NCI-H1105 (cell line): ENCODE measurements around the gene SH3TC1.

Source experiments
- DNase-seq: peaks from one replicate; lab custom pipeline; 2025; lab: John Stamatoyannopoulos, UW

Gene SH3TC1

DNA sequence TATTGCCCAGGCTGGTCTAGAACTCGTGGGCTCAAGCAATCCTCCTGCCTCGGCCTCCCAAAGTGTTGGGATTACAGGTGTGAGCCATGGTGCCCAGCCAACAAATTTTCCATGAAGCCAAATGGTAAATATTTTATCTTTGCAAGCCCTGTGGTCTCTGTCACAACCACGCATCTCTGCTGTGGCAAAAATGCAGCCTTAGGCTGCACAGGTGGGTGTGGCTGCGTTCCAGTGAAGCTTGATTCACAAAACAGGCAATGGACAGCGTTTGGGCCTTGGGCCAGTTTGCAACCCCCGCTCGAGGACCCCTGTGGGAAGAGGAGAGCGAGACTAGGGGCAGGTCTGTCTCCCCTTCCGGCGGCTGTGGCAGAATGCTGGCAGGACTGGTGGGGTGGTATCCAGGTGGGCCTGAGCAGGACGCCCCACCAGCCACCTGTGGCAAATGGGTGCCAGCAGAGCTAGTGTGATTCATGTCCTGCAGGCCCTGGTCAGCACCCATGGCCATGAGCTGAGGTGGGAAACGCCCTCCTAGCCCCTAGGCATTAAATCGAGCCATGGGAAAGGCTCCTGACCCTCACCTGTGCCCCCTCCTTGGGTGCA lies 90.2 kb downstream of the SH3TC1 start:
- DNase-seq = no peak

DNA sequence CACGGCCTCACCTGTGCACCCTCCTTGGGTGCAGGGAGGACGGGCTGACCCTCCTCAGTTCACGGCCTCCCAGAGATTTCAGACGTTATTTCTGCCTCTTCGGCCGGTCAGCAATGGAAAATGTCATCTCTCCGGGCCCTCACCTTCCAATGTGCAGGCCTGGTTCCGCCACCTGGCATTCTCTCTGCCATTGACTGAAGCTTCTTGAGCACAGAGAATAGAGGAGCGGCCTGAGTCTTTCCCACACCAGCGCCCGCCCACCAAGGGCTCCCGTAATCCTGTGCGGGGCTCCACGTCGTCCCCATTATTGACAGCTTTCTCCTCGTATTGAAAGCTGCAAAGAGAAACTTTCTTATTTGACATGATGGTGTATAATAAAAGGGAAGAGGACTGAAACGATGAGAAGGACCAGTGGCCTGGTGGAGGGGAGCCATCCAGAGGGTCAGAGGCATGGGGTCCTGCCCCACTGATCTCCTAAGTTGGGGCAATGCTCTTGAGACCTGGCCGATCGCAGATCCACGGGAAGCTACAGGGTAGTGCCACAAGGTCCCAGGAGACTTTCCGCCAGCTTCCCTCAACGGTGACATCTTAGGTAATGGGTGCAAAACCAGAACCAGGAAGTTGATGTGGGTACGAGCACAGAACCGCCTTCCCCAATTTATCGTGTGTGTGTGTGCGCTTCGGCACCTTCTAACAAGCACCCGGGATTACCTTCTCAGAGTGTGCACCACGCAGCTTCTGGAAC lies 91.0 kb downstream of the SH3TC1 start:
- no peak for DNase-seq

GRCh38 chr4:8290701-8290970 lies 91.5 kb downstream of the SH3TC1 start:
- no peak for DNase-seq
